GM12878 (cell line): ENCODE data around the gene NUTM2E.
"Not testable (repeated sequence)": the region's sequence is repeated elsewhere in the genome, so short reads cannot be mapped to it uniquely, and the experiment has no call there.

ENCODE experiments used
- BHLHE40 ChIP-seq, 2 experiments: fragments of 450-650 bp in 1 of 2; IDR thresholded peaks; 2 replicates each; pipeline ENCODE4 v1.6.1; 2011 to 2017; ENCODE audit warnings: low read depth in 2 of 2, borderline replicate concordance in 1 of 2, improper control_type of control experiment in 1 of 2, low read length in 1 of 2, mild to moderate bottlenecking in 1 of 2
- CBFB ChIP-seq: IDR thresholded peaks from 2 replicates; pipeline ENCODE4 v1.6.1; 2016; ENCODE audit warnings: antibody characterized with exemption, low read depth
- POLR2A ChIP-seq: IDR thresholded peaks from 2 replicates; pipeline ENCODE4 v1.6.1; 2011; ENCODE audit warnings: low read depth, mild to moderate bottlenecking, low read length
- POLR2AphosphoS5 ChIP-seq: IDR thresholded peaks from 2 replicates; pipeline ENCODE4 v1.6.1; 2011; ENCODE audit warnings: mild to moderate bottlenecking, low read length, inconsistent platforms
- SMC3 ChIP-seq: IDR thresholded peaks from 2 replicates; pipeline ENCODE4 v1.6.1; 2011; ENCODE audit warnings: low read length, improper control_type of control experiment, borderline replicate concordance
- TAF1 ChIP-seq: IDR thresholded peaks from 2 replicates; pipeline ENCODE4 v1.6.1; 2011; ENCODE audit warnings: mild to moderate bottlenecking, low read depth, low read length, borderline replicate concordance
- YY1 ChIP-seq: IDR thresholded peaks from 2 replicates; pipeline ENCODE4 v1.6.1; 2011; ENCODE audit warnings: low read depth, mild to moderate bottlenecking, low read length
- TF ChIP-seq, protein P1 (sequence below): fragments of 450-650 bp; IDR thresholded peaks from 2 replicates; pipeline ENCODE4 v1.6.1; 2017; ENCODE audit warnings: antibody characterized with exemption, mild to moderate bottlenecking, moderate library complexity
- TF ChIP-seq, protein P2 (sequence below): IDR thresholded peaks from 2 replicates; pipeline ENCODE4 v1.6.1; 2012; ENCODE audit warnings: low read depth, low read length, improper control_type of control experiment
- TF ChIP-seq, protein P3 (sequence below), 3 experiments: IDR thresholded peaks in 2 of 3; conservative IDR thresholded peaks in 1 of 3; 2 replicates each; pipeline ENCODE4 v1.5.1; 2011; ENCODE audit warnings: low read depth in 3 of 3, low read length in 3 of 3, mild to moderate bottlenecking in 3 of 3, control low read depth in 2 of 3, moderate library complexity in 2 of 3, inconsistent platforms in 1 of 3, mixed read lengths in 1 of 3; ENCODE audit not compliant: control insufficient read depth in 2 of 3, insufficient read depth in 1 of 3; ENCODE audit errors: extremely low read depth in 1 of 3

DNA sequence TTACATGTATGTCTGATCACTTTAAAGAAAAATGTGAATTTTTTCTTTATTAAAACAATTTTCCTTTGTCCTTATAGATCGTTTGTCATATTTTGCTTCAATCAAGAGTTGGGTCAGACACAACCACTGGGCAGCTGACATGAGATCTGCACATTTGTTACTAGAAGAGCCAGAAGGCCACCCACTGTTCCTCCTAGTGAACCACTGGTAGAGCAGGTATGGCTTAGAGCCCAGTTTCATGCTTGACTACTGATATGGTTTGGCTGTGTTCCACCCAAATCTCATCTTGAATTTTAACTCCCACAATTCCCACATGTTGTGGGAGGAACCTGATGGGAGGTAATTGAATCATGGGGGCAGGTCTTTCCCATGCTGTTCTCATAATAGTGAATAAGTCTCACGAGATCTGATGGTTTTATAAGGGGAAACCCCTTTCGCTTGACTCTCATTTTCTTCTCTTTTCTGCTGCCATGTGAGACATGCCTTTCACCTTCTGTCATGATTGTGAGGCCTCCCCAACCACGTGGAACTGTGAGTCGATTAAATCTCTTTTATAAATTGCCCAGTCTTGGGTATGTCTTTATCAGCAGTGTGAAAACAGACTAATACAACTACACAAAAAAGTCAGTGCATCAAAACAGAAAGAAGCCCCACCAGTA, 43.0 kb downstream of the NUTM2E start:
- TF ChIP-seq YY1; POLR2AphosphoS5; BHLHE40 (IDR thresholded peaks at IDR 0.05; ENCODE audit: borderline replicate concordance in 1 of 2, low read depth in 2 of 2, low read length in 1 of 2); TAF1; POLR2A; SMC3; CBFB: not testable (repeated sequence)
- TF ChIP-seq, protein P1, sequence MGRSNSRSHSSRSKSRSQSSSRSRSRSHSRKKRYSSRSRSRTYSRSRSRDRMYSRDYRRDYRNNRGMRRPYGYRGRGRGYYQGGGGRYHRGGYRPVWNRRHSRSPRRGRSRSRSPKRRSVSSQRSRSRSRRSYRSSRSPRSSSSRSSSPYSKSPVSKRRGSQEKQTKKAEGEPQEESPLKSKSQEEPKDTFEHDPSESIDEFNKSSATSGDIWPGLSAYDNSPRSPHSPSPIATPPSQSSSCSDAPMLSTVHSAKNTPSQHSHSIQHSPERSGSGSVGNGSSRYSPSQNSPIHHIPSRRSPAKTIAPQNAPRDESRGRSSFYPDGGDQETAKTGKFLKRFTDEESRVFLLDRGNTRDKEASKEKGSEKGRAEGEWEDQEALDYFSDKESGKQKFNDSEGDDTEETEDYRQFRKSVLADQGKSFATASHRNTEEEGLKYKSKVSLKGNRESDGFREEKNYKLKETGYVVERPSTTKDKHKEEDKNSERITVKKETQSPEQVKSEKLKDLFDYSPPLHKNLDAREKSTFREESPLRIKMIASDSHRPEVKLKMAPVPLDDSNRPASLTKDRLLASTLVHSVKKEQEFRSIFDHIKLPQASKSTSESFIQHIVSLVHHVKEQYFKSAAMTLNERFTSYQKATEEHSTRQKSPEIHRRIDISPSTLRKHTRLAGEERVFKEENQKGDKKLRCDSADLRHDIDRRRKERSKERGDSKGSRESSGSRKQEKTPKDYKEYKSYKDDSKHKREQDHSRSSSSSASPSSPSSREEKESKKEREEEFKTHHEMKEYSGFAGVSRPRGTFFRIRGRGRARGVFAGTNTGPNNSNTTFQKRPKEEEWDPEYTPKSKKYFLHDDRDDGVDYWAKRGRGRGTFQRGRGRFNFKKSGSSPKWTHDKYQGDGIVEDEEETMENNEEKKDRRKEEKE: not testable (repeated sequence)
- TF ChIP-seq, protein P2, sequence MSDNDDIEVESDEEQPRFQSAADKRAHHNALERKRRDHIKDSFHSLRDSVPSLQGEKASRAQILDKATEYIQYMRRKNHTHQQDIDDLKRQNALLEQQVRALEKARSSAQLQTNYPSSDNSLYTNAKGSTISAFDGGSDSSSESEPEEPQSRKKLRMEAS: not testable (repeated sequence)
- TF ChIP-seq, protein P3, sequence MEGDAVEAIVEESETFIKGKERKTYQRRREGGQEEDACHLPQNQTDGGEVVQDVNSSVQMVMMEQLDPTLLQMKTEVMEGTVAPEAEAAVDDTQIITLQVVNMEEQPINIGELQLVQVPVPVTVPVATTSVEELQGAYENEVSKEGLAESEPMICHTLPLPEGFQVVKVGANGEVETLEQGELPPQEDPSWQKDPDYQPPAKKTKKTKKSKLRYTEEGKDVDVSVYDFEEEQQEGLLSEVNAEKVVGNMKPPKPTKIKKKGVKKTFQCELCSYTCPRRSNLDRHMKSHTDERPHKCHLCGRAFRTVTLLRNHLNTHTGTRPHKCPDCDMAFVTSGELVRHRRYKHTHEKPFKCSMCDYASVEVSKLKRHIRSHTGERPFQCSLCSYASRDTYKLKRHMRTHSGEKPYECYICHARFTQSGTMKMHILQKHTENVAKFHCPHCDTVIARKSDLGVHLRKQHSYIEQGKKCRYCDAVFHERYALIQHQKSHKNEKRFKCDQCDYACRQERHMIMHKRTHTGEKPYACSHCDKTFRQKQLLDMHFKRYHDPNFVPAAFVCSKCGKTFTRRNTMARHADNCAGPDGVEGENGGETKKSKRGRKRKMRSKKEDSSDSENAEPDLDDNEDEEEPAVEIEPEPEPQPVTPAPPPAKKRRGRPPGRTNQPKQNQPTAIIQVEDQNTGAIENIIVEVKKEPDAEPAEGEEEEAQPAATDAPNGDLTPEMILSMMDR (IDR thresholded peaks at IDR 0.05 in 2 of 3, conservative IDR thresholded peaks at IDR 0.05 in 1 of 3; ENCODE audit: control insufficient read depth in 2 of 3, extremely low read depth in 1 of 3, insufficient read depth in 1 of 3, low read depth in 3 of 3, low read length in 3 of 3): not testable (repeated sequence)
